ENCODE data around the gene MS4A3.
"Not testable (repeated sequence)": the region's sequence is repeated elsewhere in the genome, so short reads cannot be mapped to it uniquely, and the experiment has no call there.

DNA sequence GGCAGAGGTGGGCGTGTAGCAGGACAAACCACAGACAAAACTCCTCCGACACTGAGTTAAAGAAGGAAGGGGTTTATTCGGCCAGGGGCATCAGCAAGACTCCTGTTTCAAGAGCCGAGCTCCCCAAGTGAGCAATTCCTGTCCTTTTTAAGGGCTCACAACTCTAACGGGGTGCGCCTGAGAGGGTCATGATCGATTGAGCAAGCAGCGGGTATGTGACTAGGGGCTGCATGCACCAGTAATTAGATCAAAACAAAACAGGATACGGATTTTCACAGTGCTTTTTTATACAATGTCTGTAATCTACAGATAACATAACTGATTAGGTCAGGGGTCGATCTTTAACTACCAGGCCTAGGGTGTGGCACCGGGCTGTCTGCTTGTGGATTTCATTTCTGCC, 44.9 kb downstream of the MS4A3 start:
- not testable (repeated sequence) for TF ChIP-seq CTCF (IDR thresholded peaks at IDR 0.05; ENCODE audit: insufficient read depth, low read depth, low read length); EZH2 (IDR thresholded peaks at IDR 0.05; ENCODE audit: insufficient read depth, low read length)

All from astrocyte (in vitro differentiated cells and primary cell).